SHP77 treated with DMSO at 0.1 percent for 48 hours (cell line): Measurements from ENCODE around the gene CD302.
"Not testable (repeated sequence)": the region's sequence is repeated elsewhere in the genome, so short reads cannot be mapped to it uniquely, and the experiment has no call there.

Experiments
- DNase-seq: peaks from one replicate; lab custom pipeline; 2025; lab: John Stamatoyannopoulos, UW

CD302 gene

GRCh38 chr2:159793326-159793725 is 4.7 kb downstream of the CD302 start:
- no peak for DNase-seq

- DNase-seq, result no peak
Observed at GRCh38 chr2:159792599-159792998, 5.4 kb downstream of the CD302 start.

GRCh38 chr2:159792036-159792435 is 6.0 kb downstream of the CD302 start:
- DNase-seq, result no peak

GRCh38 chr2:159790323-159790722 is 7.7 kb downstream of the CD302 start:
- DNase-seq, result no peak

GRCh38 chr2:159788253-159788652 is 9.8 kb downstream of the CD302 start:
- no peak for DNase-seq

GRCh38 chr2:159787647-159788046 is 10.4 kb downstream of the CD302 start:
- not testable (repeated sequence) for DNase-seq

GRCh38 chr2:159786938-159787337 is 11.1 kb downstream of the CD302 start:
- DNase-seq, result no peak

- DNase-seq, result no peak
Observed at GRCh38 chr2:159785195-159785594, 12.8 kb downstream of the CD302 start.

GRCh38 chr2:159784744-159785143 is 13.3 kb downstream of the CD302 start:
- DNase-seq, result not testable (repeated sequence)

GRCh38 chr2:159783556-159783955 is 14.5 kb downstream of the CD302 start:
- DNase-seq, result no peak

- DNase-seq, result no peak
Observed at GRCh38 chr2:159776321-159776720, 21.7 kb downstream of the CD302 start.

GRCh38 chr2:159775021-159775420 is 23.0 kb downstream of the CD302 start:
- DNase-seq, result no peak

GRCh38 chr2:159774370-159774990 is 23.5 kb downstream of the CD302 start:
- no peak for DNase-seq

GRCh38 chr2:159773886-159774285 is 24.1 kb downstream of the CD302 start:
- DNase-seq, result no peak

GRCh38 chr2:159773426-159773825 is 24.6 kb downstream of the CD302 start:
- no peak for DNase-seq

GRCh38 chr2:159769147-159769546 is 28.9 kb downstream of the CD302 start:
- DNase-seq, result no peak

GRCh38 chr2:159762075-159762474 is 35.9 kb downstream of the CD302 start:
- DNase-seq, result no peak

GRCh38 chr2:159760326-159760725 is 37.7 kb downstream of the CD302 start:
- DNase-seq, result no peak

- DNase-seq, result no peak
Observed at GRCh38 chr2:159759577-159759976, 38.4 kb downstream of the CD302 start.

- DNase-seq, result no peak
Observed at GRCh38 chr2:159758686-159759085, 39.3 kb downstream of the CD302 start.

GRCh38 chr2:159758239-159758638 is 39.8 kb downstream of the CD302 start:
- no peak for DNase-seq

- DNase-seq, result no peak
Observed at GRCh38 chr2:159755788-159756187, 42.2 kb downstream of the CD302 start.

GRCh38 chr2:159755014-159755413 is 43.0 kb downstream of the CD302 start:
- DNase-seq, result no peak

GRCh38 chr2:159753797-159754196 is 44.2 kb downstream of the CD302 start:
- no peak for DNase-seq

GRCh38 chr2:159750873-159751272 is 47.1 kb downstream of the CD302 start:
- no peak for DNase-seq
